HG03103 (cell line): Measurements from ENCODE around the gene ATP6V0E1.
"Not testable (repeated sequence)": the region's sequence is repeated elsewhere in the genome, so short reads cannot be mapped to it uniquely, and the experiment has no call there.

Experiments
- ATAC-seq: cut with Tn5 transposase; IDR thresholded peaks from one replicate; pipeline ENCODE4 v1.9.1; 2021; ENCODE audit warnings: low read depth; ENCODE audit not compliant: unreplicated experiment

ATP6V0E1 gene

DNA sequence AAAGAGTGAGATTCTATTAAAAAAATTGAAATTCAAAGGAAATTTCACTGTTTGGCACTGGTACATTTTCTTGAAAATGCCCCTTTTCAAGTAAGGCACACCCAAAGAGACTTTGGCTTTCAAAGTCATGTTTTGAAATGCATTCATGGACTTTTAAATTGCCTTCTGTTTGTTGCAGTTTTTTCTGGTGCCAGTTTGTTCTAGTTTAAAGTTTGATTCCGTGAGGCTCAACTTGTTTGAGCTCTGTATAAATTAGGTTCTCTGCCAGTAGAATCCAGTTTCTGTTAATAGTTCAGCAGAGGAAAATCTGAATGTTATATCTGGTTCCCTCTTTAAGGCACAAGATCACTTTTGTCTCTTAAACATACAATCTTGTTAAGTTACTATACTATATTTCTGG is 16.4 kb downstream of the ATP6V0E1 start:
- no peak for ATAC-seq

DNA sequence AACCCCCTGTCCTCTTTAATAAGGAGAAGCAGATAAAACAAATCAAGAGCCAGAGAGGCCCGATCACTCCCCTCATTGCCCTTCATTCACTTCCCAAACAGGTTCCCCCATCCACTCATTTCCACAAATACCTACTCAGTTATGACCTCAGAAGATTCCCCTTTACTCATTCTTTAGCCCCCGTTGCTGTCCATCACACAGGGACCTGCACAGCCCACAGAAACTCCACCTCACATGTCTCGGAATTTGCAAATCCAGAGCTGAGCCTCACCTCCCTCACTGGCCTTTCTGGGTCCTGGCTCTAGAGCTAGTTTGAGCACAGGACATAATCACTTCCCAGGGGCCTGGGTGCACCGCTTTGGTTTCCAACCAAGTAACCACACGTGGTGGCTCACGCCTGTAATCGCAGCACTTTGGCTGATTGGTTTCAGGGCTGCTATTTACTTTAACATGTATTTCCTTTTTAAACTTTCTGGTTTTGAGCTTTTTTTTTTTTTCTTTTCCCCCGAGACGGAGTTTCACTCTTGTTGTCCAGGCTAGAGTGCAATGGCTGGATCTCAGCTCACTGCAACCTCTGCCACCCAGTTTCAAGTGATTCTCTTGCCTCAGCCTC is 17.8 kb downstream of the ATP6V0E1 start:
- ATAC-seq, result peak; percentile 64

DNA sequence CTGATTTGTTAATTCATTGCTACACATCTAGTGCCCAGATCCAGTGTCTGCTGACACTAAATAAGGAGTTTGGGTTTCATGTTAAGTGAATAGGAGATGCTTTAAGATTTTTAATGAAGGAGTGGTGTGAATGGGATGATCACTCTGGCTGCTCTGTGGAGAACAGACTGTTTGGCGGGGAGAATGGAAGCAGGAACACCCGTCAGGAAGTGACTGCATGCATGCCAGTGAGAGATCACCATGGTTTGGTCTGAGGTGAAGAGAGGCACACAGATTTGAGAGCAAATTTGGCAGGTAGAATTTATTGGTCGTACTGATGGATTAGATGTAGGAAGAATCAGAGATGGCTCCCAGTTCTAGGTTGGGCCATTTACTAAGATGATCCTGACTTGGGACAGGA is 19.8 kb downstream of the ATP6V0E1 start:
- ATAC-seq, result no peak

DNA sequence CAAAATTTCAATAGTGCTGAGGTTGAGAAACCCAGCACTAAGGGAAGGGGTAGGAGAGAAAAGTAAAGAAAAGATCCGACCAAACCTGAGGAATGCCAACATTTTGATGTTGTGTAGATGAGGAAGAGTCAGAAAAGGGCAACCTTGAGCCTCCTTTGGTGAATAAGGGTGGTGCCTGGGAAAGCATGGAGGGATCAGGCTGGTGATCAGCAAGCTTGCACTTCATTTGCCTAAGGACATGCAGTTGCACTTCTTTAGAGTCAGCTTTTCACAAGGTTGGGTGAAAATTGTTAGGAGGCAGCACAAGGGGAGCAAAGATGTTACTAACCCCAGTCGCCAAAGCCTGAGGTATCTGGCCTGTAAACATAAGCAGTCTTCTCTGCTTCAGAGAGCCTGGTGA is 20.4 kb downstream of the ATP6V0E1 start:
- no peak for ATAC-seq

DNA sequence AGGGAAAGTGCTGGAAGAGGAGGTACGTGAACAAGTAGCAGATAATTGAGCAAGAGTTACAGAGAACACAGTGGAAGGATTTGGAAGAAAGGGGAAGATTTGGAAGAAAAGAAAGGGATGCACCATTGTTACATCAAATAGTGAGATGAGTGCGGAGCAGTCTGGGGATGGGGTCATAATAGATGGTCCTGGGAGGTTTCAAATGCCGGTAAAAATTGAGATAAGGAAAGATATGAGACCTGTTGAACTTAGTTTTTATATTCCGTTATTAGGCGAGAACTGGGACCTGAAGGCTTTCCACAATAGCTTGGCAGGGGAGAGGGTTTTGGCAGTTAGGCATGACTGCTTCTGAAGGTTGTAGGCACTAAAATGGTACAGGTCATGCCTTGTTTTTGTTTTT is 20.9 kb downstream of the ATP6V0E1 start:
- no peak for ATAC-seq

DNA sequence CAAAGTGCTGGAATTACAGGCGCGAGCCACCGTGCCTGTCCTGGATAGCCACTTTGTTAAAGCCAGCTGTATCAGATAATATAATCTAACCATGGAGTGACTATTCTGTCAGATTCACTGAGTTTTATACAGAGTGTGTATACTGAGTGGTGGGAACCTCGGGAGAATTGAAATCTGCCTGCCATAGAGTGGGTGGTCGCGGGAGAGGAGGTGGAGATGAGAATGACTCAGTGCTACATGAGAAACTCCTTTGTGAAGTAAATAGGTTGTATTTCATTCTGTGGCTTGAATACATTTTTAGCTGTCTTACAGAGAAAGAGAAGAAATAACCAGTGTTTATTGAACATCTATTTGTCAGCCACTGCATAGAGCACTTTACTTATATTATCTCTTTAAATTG is 26.4 kb downstream of the ATP6V0E1 start:
- no peak for ATAC-seq

DNA sequence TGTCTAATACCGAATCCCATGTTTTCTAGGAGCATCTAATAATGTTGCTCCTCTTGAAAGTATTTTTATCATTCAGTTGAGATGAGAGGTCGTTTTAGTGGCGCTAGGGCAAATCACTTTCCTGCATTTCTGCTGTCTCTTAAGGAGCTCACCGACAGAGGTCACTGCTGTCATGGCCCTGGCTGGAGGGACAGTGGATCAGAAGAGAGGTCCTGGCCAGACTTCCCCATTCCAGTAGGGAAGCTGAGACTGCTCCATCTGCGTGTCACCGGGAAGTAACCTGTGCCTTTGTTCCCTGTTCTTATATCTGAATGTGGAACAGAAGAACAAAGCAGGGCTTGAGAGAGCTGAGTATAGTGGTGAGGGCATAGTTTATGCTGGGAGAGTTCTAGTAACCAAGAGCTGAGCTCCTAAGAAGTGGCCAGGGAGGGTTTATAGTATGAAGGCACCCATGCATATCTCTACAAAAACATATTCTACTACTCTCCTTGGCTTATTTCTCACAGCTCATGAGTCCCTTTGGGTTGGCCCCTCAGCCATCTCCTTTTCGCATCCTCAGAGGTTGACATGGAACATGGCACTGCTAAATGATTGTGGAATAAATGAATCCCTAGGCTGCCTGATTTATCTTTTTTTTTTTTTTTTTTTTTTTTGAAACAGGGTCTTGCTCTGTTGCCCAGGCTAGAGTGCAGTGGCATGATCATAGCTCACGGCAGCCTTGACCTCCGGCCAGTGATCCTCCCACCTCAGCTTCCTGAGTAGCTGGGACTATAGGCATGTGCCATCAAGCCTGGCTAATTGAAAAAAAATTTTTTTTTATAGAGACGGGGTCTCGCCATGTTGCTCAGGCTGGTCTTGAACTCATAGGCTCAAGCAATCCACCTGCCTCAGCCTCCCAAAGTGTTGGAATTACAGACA is 27.2 kb downstream of the ATP6V0E1 start:
- no peak for ATAC-seq

DNA sequence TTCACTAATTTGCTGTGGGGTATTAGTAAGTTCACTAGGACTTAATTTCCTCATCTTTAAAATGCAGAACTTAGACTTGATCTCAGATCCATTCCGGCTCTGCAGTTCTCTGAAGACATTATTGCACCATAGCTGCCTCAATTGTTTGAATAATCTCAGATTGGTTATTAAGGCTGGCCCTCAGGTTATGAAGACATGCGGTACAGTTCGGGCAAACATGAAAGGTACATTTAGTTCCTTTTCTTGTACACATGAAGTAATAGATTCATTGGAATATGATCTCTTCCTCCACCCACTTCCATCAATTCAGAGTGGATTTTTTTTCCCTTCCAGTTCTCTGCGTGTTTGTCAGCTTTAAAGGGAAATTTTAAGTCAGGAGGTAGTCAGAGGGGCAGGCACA is 28.0 kb downstream of the ATP6V0E1 start:
- no peak for ATAC-seq

DNA sequence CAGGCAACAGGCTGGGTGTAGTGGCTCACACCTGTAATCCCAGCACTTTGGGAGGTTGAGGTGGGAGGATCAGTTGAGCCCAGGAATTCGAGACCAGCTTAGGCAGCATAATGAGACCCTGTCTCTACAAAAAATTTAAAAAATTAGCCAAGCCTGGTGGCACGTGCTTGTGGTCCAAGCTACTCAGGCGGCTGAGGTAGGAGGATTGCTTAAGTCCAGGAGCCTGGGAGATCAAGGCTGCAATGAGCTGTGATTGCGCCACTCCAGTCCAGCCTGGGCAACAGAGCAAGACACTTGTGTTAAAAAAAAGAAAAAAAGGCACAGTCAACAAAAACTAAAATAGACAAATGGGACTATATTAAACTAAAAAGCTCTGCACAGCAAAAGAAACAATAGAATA is 29.3 kb downstream of the ATP6V0E1 start:
- ATAC-seq, result no peak

DNA sequence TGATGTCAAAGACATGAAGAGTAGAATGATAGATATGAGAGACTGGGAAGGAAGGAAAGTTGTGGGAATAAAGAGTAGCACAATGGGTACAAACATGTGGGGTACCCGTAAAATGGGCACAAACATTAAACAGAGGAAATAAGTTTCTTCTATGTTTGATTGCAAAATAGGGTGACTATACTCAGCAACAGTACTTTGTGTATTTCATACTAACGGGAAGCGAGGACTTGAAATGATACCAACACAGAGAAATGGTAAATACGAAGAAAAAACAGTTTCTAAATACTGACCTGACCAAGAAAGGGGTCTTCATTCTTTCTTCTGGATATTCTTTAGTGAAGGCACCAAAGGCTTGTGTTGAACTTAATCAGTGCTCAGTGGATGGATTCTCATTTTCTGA is 31.1 kb downstream of the ATP6V0E1 start:
- no peak for ATAC-seq

DNA sequence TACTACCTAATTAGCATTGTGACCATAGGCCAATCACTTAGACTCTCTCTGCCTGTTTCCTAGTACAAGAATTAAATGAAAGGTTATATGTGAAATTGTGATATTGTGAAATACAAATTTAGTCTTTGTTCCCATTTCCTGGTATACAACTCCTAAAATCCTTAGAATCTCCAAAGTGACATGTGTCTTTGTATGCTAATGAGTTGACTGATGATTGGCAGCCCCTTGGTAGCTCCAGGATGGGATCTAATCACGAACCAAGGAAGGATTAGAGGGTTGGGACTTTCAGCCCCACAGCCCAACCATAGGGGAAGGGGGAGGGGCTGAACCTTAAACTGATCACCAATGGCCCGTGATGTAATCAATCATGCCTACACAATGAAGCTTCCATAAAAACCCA is 31.6 kb downstream of the ATP6V0E1 start:
- no peak for ATAC-seq

DNA sequence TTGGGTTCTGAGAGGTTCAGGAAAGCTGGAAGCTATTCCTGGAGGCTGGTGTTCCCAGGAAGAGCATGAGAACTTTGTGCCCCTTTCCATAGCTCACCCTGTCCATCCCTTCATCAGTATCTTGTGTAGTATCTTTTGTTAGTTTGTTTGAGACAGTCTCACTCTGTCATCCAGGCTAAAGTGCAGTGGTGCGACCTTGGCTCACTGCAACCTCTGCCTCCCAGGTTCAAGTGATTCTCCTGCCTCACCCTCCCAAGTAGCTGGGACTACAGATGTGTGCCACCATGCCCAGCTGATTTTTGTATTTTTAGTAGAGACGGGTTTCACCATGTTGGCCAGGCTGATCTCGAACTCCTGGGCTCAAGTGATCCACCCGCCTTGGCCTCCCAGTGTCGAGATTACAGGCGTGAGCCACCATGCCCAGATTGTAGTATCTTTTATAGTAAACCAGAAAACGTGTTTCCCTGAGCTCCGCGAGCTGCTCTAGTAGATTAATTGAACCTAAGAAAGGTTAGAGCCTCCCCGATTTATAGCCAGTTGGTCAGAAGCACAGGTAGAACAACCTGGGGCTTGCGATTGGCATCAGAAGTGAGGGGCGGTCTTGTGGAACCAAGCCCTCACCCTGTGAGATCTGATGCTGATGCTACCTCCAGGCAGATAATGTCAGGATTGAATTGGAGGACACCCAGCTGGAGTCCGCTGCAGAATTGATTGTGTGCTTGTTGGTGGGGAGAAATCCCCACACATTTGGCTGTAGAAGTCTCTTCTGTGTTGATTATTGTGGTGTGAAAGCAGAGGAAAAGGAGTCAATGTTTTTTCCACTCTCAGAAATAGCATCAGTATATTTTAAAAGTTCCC is 32.3 kb downstream of the ATP6V0E1 start:
- no peak for ATAC-seq

DNA sequence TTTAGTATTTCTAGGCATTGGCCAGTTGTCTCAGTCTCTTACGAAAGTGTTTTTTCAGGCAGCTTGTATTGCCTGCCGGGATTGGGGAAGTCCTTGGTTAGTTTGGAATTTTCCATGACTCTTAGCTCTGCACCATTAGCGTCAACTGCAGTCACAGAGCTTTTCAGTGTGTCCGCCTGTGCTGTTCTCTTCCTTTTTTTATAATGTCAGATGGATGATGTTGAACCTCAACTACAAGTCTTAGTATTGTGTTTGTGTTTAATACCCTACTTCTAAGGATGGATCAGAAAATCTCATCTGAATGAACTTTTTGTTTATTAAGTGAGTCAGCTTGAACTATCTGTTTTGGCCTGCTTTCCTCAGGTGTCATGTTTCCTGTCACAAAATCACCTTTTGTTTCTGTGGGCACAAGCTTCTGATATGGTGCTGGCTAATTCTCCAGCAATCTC is 33.1 kb downstream of the ATP6V0E1 start:
- no peak for ATAC-seq

DNA sequence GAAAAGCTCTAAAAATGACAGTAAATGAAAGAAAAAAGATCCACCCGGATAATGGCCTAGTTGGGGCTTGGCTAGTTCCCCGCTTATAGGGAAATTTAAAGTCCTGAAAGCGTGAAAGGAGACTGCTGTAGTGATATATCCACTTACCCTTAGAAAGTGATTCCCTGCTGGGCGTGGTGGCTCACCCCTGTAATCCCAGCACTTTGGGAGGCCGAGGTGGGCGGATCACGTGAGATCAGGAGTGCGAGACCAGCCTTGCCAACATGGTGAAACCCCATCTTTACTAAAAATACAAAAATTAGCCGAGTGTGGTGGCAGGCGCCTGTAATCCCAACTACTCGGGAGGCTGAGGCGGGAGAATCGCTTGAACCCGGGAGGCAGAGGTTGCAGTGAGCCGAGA is 33.5 kb downstream of the ATP6V0E1 start:
- ATAC-seq, result not testable (repeated sequence)

DNA sequence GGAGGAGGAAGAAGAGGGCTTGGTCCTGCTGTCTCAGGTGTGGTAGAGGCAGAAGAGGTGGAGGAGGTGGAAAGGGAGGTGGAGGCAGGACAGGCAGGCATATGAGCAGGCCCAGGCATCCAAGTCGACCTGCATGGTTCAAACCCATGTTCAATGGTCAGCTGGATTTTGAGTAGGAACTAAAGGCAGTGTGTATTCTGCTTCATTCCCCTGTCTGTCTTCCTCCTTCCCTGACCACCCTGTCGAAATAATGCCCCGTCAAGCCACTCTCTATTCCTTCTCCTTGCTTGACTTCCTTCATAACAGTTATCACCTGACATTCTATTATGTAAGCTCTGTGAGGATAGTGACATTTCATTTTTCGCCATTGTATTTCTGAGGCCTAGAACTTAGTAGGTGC is 34.8 kb downstream of the ATP6V0E1 start:
- ATAC-seq, result no peak

DNA sequence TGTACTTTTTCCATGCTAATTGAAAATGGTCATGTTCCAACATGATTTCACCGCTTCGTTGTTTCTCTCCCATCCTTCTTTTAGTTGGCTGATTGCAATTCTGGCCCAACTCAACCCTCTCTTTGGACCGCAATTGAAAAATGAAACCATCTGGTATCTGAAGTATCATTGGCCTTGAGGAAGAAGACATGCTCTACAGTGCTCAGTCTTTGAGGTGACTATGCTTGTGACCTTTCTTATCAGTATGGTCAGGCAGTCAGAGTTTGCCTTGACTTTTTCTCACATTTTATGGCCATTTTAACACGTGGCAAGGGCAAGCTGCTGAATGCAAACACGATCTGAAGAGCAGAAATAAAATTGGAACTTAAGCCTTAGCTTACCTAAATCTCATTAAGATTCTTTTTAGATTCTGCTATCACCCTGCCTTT is 36.6 kb downstream of the ATP6V0E1 start:
- ATAC-seq, result no peak

DNA sequence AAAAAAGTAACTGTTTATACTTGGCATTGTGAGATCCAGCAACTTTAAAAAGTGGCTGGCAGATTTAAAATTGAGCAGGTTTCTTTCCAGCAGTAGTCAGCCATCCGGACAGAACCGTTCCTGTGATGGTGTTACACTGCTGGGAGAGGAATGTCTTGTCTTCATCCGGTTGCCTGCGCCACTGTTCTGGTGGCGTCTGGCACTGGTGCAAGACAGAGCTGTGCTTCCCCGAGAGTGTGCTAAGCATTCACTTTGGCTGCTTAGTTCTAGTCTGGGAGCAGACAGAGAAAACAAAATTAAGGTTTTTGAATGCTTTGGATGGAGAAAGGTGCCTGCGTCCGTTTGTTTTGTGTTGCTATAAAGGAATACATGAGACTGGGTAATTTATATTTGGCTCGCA is 37.1 kb downstream of the ATP6V0E1 start:
- ATAC-seq, result no peak

DNA sequence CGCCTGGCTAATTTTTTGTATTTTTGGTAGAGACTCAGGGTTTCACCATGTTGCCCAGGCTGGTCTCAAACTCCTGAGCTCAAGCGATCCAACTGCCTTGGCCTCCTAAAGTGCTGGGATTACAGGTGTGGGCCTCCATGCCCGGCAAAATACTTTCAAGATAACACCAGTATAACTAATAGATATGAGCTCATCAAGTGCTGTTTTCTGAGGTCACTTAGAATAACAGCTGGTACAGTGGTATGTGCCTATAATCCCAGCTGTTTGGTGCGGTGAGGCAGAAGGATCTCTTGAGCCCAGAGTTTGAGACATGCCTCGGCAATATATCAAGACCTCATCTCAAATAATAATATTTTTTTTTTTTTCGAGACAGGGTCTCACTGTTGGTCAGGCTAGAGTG is 42.1 kb downstream of the ATP6V0E1 start:
- ATAC-seq, result no peak

DNA sequence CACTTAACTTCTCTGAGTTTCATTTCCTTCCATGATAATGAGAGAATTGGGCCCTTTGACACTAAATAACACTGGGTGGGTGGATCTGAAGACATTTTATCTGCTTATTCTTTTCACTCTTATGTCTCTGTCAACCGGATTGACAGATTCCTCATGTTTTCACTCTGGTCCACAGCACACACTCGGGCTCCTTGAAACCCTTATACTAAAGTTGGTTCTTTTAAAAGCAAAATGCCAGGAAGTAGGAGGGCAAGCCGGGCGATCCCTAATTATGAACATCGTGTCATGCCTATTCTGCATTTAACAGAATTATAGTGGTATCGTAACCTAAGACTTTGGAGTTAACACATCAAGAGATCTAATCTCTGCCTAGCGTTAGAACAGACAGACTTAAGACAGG is 44.3 kb downstream of the ATP6V0E1 start:
- ATAC-seq, result no peak

DNA sequence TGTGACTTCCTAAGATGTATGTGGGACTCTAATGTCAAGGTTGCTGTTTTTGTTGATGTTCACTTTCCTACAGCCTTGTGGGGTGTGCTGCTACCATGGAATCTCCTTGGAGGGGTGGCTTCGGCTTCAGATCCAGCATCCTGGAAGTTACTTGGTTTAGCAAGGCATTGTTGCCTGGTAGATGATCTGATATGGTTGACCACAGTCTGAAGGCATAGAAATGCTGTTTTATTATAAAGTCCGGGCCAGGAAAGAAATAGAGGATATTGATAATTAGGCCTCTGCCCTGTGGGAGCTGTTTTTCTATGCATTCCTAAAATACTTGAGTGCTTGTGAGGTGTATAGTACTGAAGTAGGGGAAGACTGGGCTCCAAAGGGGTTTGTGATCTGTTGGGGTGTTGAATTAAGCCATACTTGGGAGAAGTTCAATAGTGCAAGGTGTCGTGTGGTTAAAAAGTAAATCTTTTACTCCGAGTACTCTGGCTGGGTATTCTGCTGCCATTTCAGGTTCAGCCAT is 45.3 kb downstream of the ATP6V0E1 start:
- ATAC-seq, result no peak

DNA sequence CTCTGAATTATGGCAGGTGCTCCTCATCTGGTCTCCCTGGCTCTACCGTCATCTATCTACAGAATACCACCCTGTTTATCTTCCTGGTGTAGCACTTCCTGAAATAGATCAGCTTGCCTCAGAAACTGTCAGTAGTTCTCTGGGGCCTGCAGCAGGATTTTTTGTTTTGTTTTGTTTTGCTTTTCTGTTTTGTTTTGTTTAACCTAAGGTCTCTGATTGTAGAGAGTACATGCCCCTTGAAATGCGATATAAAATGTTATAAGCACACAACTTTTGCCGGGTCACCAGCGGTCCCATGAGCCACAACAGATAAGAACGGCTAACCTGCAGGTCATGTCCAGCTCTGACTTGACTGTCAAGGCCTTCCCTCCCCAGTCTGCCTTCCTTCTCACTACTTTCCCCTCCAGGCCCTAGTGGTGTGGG is 45.9 kb downstream of the ATP6V0E1 start:
- ATAC-seq, result no peak
